Stimulated activated CD4-positive, alpha-beta T cell treated with anti-CD3 and anti-CD28 coated beads, Interleukin-4, amount 100 ng/mL, for 4 hours (primary cell): ENCODE measurements around the gene EHBP1.
"Not testable (repeated sequence)": the region's sequence is repeated elsewhere in the genome, so short reads cannot be mapped to it uniquely, and the experiment has no call there.

Experiments
- DNase-seq, 2 experiments: peaks; one replicate each; pipeline ENCODE4 v3.0.0-alpha.2; 2020

Gene EHBP1

GRCh38 chr2:62705859-62706720 lies 577 bp downstream of the EHBP1 start:
- DNase-seq, result peak; percentile 26 to 31

GRCh38 chr2:62706721-62707521 lies 1.4 kb downstream of the EHBP1 start:
- DNase-seq, result no peak

- DNase-seq, result no peak
Observed at GRCh38 chr2:62708751-62709150, 3.2 kb downstream of the EHBP1 start.

GRCh38 chr2:62711832-62712494 lies 6.5 kb downstream of the EHBP1 start:
- no peak for DNase-seq

GRCh38 chr2:62713196-62713595 lies 7.7 kb downstream of the EHBP1 start:
- DNase-seq, result not testable (repeated sequence)

- no peak for DNase-seq
Observed at GRCh38 chr2:62713837-62714236, 8.3 kb downstream of the EHBP1 start.

GRCh38 chr2:62716768-62717167 lies 11.3 kb downstream of the EHBP1 start:
- no peak for DNase-seq

- no peak for DNase-seq
Observed at GRCh38 chr2:62717503-62718081, 12.1 kb downstream of the EHBP1 start.

- DNase-seq, result no peak
Observed at GRCh38 chr2:62718225-62718822, 12.8 kb downstream of the EHBP1 start.

GRCh38 chr2:62719757-62720156 lies 14.2 kb downstream of the EHBP1 start:
- no peak for DNase-seq

GRCh38 chr2:62722679-62723078 lies 17.2 kb downstream of the EHBP1 start:
- no peak for DNase-seq

- DNase-seq, result no peak
Observed at GRCh38 chr2:62723253-62723652, 17.7 kb downstream of the EHBP1 start.

GRCh38 chr2:62724106-62724505 lies 18.6 kb downstream of the EHBP1 start:
- DNase-seq, result no peak

- DNase-seq, result peak; percentile 10 to 15
Observed at GRCh38 chr2:62724886-62725711, 19.6 kb downstream of the EHBP1 start.

GRCh38 chr2:62725712-62726055 lies 20.2 kb downstream of the EHBP1 start:
- DNase-seq, result no peak

GRCh38 chr2:62727259-62727867 lies 21.9 kb downstream of the EHBP1 start:
- DNase-seq, result no peak

- DNase-seq, result no peak
Observed at GRCh38 chr2:62727876-62728566, 22.5 kb downstream of the EHBP1 start.

- no peak for DNase-seq
Observed at GRCh38 chr2:62731275-62731674, 25.8 kb downstream of the EHBP1 start.

- DNase-seq, result no peak
Observed at GRCh38 chr2:62732262-62732777, 26.8 kb downstream of the EHBP1 start.

- DNase-seq, result no peak
Observed at GRCh38 chr2:62733546-62733945, 28.0 kb downstream of the EHBP1 start.
